Measurements from ENCODE around the gene EPHA8. TPM values are rescaled to one million over a fixed set of nuclear protein-coding genes. Genes with fewer than 3 reads are reported as not detected.

Gene EPHA8
- total RNA-seq, 1 experiment from 2014 or later = not detected

DNA sequence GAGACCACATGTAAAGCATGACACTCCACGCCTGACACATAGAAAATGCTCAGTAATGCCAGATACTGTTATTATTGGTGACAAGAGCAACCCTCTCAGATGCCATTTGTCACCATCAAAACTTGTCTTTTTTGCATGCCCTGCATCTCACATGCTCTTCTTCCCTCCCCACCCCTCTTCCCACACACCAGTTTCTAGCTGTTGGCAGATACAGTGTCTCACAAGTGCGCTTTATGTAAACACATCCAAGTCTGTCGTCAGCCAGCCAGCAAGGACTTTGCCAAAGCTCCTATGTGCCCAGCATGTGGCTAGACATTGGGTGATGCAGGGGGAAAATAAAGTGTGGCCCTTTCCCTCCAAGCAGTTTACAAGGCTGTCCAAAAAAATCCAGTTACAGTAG, 44.9 kb upstream of the EPHA8 start:
- Histone ChIP-seq H3K27me3 (ENCODE audit: insufficient read depth, low read depth) (no peaks in the 10 kb centered on the region), H3K36me3 (ENCODE audit: low read depth) (no peaks in the 10 kb centered on the region), H3K79me2 (ENCODE audit: low read depth) (no peaks in the 10 kb centered on the region), H3K9me3 (ENCODE audit: insufficient read depth, low read depth) (no peaks in the 10 kb centered on the region), H3K4me1 (replicated peaks; ENCODE audit: insufficient read depth) (no peaks in the 10 kb centered on the region), H3K9me2 (ENCODE audit: insufficient read depth) (no peaks in the 10 kb centered on the region), H3F3A (ENCODE audit: insufficient read depth, low read depth) (no peaks in the 10 kb centered on the region), H4K20me1 (ENCODE audit: insufficient read depth) (no peaks in the 10 kb centered on the region), H3K4me3 (no peak overlapping the region), H2AFZ (no peak overlapping the region), H3K27ac (no peak overlapping the region), H3K4me2 (no peak overlapping the region)
- BruUV-seq (replicated peaks) = no TSS peak
- ChIA-PET POLR2A (ENCODE audit: unreplicated experiment) (no interaction called here), CTCF (no interaction called here)
- no peak for DNase-seq
- TF ChIP-seq, protein P1, sequence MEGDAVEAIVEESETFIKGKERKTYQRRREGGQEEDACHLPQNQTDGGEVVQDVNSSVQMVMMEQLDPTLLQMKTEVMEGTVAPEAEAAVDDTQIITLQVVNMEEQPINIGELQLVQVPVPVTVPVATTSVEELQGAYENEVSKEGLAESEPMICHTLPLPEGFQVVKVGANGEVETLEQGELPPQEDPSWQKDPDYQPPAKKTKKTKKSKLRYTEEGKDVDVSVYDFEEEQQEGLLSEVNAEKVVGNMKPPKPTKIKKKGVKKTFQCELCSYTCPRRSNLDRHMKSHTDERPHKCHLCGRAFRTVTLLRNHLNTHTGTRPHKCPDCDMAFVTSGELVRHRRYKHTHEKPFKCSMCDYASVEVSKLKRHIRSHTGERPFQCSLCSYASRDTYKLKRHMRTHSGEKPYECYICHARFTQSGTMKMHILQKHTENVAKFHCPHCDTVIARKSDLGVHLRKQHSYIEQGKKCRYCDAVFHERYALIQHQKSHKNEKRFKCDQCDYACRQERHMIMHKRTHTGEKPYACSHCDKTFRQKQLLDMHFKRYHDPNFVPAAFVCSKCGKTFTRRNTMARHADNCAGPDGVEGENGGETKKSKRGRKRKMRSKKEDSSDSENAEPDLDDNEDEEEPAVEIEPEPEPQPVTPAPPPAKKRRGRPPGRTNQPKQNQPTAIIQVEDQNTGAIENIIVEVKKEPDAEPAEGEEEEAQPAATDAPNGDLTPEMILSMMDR (conservative IDR thresholded peaks at IDR 0.05) = no peak
- TF ChIP-seq EZH2 (IDR thresholded peaks at IDR 0.05; ENCODE audit: low read depth) = no peak
- intact Hi-C loops (cut with micrococcal nuclease; ENCODE audit: unreplicated experiment) = no loop called here

DNA sequence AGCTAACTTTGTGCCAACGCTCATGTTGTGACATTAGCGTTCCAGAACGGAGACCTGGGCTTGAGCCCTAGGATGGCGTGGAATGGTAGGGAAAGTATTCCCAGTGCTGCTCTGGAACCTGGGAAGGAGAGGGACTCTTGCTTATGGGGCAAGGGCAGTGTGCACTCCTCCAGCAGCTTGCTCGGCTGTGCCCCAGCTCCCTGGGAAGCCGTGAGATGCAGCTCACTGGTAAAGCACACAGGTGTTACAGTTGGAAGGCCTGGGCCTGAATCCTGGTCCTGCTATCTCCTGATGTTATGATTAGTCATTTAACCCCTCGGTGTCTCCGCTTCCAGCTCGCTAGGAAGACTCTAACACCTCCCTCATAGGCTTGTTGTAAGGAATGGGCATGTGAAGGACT, 42.4 kb upstream of the EPHA8 start:
- no peaks in the 10 kb centered on the region for H3K36me3 ChIP-seq (ENCODE audit: low read depth)
- H3K9me3 ChIP-seq (ENCODE audit: insufficient read depth, low read depth) = no peaks in the 10 kb centered on the region
- H3K9me2 ChIP-seq (ENCODE audit: insufficient read depth) = no peaks in the 10 kb centered on the region
- H3F3A ChIP-seq (ENCODE audit: insufficient read depth, low read depth) = no peaks in the 10 kb centered on the region
- H3K4me1 ChIP-seq (replicated peaks; ENCODE audit: insufficient read depth) = no peaks in the 10 kb centered on the region
- intact Hi-C loops (cut with micrococcal nuclease; ENCODE audit: unreplicated experiment) = no loop called here
- H3K27me3 ChIP-seq (ENCODE audit: insufficient read depth, low read depth) = no peaks in the 10 kb centered on the region
- ChIA-PET CTCF (no interaction called here), POLR2A (ENCODE audit: unreplicated experiment) (no interaction called here)
- no TSS peak for BruUV-seq (replicated peaks)
- no peak overlapping the region for H3K27ac ChIP-seq
- H4K20me1 ChIP-seq (ENCODE audit: insufficient read depth) = no peaks in the 10 kb centered on the region
- TF ChIP-seq EZH2 (IDR thresholded peaks at IDR 0.05; ENCODE audit: low read depth) = no peak
- TF ChIP-seq, protein P1 (conservative IDR thresholded peaks at IDR 0.05) = no peak
- no peak overlapping the region for H3K4me3 ChIP-seq
- no peak overlapping the region for H3K4me2 ChIP-seq
- no peak overlapping the region for H2AFZ ChIP-seq
- no peaks in the 10 kb centered on the region for H3K79me2 ChIP-seq (ENCODE audit: low read depth)
- no peak for DNase-seq

DNA sequence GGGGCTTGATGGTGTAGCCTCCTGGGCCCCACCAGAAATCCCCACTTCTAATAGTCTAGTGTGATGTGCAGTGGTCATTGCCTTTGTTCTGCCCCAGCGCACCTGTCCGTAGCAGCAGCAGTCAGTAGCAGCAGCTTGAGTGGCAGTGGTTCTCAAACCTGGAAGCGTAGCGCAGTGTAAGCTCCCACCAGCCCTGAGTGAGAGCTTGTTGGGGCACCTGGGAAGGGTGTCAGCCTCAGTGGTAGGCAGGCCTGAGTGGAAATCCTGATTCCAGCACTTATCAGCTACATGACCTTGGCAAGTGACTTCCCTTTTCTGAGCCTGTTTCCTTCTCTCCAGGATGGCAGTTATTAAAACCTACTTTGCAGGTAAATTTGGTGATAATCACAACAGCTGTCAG, 41.6 kb upstream of the EPHA8 start:
- Histone ChIP-seq H4K20me1 (ENCODE audit: insufficient read depth) (no peaks in the 10 kb centered on the region), H3K27ac (no peak overlapping the region), H3K79me2 (ENCODE audit: low read depth) (no peaks in the 10 kb centered on the region), H2AFZ (no peak overlapping the region), H3K27me3 (ENCODE audit: insufficient read depth, low read depth) (no peaks in the 10 kb centered on the region), H3K36me3 (ENCODE audit: low read depth) (no peaks in the 10 kb centered on the region), H3K4me2 (no peak overlapping the region), H3K4me3 (no peak overlapping the region), H3K9me2 (ENCODE audit: insufficient read depth) (no peaks in the 10 kb centered on the region), H3K4me1 (replicated peaks; ENCODE audit: insufficient read depth) (no peaks in the 10 kb centered on the region), H3K9me3 (ENCODE audit: insufficient read depth, low read depth) (no peaks in the 10 kb centered on the region), H3F3A (ENCODE audit: insufficient read depth, low read depth) (no peaks in the 10 kb centered on the region)
- ChIA-PET POLR2A (ENCODE audit: unreplicated experiment) (no interaction called here), CTCF (no interaction called here)
- no TSS peak for BruUV-seq (replicated peaks)
- intact Hi-C loops (cut with micrococcal nuclease; ENCODE audit: unreplicated experiment) = no loop called here
- TF ChIP-seq EZH2 (IDR thresholded peaks at IDR 0.05; ENCODE audit: low read depth) = no peak
- TF ChIP-seq, protein P1 (conservative IDR thresholded peaks at IDR 0.05) = no peak
- DNase-seq = no peak
